GM10847 (cell line): ENCODE measurements around the gene EML6.

Experiments
- POLR2A ChIP-seq: IDR thresholded peaks from 2 replicates; pipeline ENCODE4 v1.6.1; 2011; ENCODE audit not compliant: insufficient read length; ENCODE audit errors: extremely low read depth

Gene EML6

DNA sequence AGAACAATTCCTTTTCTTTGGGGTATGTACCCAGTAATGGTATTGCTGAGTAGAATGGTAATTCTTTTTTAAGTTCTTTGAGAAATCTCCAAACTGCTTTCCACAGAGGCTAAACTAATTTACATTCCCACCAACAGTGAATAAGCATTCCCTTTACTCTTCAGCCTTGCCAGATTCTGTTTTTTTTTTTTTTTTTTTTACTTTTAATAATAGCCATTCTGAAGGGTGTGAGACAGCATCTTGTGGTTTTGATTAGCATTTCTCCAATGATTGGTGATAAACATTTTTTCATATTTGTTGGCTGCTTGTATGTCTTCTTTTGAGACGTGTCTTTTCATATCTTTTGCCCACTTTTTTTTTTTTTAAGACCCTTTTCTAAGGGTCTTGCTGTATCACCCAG lies 189.4 kb downstream of the EML6 start:
- TF ChIP-seq POLR2A: no peak

DNA sequence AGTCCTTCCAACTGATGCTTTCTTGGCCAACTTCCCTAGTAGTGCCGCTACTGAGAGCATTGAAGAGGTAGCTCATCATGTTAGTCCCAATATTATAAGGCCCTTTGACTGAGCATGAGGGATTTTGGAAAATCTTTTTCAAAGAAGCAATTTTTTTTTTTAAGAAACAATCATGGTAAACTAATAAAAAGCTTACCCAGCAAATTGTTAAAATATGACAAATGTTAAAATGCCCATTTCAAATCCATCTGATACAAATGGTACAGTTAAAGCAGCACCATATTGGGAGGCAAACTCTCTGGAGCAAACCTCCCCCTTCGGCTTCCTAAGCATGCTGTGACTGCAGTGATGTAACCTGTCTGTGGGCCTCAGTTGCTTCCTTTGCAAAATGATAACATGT lies 191.2 kb downstream of the EML6 start:
- no peak for TF ChIP-seq POLR2A

DNA sequence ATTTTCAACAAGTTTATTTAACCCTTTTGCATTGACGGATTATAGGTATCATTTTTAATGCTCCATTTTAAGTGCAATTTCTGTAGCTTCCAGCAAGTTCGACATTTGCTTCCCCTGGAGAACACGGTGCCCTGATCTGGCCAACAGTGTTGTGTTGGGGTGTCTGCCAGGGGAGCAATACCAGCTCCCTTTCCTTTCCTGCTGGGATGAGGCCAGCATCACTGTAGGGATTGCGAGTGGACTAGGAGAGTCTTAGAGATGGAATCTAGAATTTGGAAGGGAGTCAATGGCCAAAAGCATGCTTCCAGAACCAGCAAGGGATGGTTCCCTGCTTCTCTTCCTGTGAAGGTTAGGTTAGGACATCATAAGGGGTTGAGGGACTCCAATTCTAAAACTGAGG lies 191.6 kb downstream of the EML6 start:
- TF ChIP-seq POLR2A: no peak

DNA sequence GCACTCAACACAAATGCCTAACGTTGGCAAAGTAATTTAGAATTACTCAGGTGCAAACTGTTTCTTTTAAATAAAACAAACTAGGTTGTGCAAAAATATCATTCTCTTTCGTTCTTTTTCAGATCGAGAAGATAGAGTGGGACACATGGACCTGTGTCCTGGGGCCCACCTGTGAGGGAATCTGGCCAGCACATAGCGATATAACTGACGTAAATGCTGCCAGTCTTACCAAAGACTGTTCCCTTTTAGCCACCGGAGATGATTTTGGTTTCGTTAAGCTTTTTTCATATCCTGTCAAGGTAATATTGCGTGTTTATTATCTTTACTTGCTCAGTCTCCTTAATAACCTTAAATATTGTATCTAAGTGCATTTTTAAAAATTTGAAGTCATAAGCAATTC lies 193.2 kb downstream of the EML6 start:
- TF ChIP-seq POLR2A: no peak

DNA sequence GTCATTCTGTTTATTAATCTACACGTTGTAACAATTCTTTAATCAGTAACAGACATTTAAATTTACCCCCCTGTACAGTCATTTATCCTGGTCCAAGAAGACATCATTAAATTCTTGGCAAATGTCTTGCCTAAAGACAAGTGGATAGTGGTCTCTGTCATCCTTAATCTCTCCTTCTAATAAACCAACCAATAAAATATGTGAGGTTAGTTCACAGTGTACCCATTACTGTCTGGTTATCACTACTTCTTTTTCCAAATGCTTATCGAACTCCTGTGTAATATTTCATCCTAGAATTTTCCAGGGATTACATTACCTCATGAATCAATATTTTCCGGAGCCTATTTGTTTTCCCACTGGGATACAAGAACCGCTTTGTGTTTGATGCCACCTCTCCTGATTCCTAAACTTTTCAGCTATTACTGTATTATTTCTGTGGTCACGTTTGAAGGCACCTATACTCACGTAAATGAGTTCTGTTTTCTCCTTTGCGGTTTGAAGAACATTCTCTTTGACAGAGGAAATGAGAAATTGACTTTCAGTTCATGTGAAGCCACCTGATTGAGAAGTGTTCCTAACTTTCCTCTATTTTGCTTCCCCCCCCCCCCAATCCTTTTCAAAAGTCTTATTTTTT lies 195.3 kb downstream of the EML6 start:
- TF ChIP-seq POLR2A: no peak

DNA sequence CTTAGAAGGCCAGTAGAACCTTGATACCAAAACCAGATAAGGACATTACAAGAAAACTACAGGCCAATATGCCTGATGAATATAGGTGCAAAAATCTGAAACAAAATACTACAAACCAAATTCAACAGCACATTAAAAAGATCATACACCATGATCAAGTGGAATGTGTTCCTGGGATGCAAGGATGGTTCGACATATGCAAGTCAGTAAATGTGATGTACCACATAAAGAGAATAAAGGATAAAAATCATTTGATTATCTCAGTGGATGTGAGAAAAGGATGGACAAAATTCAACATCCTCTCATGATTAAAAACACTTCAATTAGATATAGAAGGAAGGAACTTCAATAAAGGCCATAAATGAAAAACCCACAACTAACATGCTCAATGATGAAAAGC lies 197.2 kb downstream of the EML6 start:
- TF ChIP-seq POLR2A: no peak

DNA sequence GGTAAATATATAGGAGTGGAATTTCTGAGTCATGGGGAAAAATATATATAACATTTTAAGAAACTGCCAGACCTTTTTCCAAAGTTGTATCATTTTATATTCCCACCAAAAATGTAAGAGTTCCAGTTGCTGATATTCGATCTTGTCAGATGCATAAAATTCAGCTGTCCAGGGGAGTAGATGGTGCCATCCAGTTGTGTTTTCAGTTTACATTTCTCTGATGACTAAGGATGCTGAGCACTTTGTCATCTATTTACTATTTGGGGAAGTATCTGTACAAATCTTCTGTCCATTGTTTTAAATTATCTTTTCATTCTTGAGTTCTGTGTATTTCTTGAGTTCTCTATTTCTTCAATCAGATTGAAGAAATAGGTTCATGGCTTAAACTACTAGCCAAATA lies 200.7 kb downstream of the EML6 start:
- no peak for TF ChIP-seq POLR2A

DNA sequence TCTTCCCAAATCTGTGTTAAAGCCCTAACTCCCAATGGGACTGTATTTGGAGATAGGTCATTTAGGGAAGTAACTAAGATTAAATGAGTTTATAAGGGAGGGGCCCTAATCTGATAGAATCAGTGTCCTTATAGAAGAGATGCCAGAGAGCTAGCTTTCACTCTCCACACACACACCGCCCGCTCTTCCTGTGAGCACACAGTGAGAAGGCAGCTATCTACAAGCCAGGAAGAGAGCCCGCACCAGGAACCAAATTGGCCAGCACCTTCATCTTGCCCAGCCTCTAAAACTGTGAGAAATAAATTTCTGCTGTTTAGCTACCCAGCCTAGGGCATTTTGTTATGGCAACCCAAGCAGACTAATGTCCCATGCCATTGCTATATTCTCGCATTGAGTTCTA lies 201.6 kb downstream of the EML6 start:
- no peak for TF ChIP-seq POLR2A

DNA sequence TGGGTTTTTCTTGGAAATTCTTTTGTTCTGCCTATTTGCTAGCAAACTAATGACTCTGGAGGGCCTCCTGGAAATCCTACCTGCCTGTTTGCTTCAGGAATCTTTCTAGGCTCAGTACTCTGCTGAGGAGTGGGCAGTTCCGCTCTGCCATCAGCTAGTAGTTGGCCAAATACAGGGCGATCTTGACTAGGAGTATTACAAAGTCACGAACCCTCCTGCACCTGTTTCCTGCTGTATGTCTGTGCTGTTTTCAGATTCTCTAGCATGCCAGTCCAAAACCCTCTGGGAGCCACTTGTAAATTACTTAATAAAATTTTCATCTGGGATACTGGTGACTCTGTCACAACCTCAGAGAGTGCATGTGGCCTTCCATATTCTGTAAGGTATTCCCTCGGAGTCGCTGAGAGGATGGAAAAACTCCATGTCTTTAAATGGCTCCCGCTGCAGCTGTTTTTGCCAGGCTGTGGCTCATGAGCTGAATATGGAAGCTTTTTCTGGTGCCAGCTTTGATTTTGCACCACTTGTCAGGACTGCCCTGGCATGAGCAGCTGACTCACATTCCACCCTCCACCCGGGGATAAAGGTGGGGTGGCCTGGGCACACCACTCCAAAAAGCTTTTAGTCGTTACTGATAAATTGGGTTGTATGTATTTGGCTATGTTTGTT lies 203.8 kb downstream of the EML6 start:
- no peak for TF ChIP-seq POLR2A

DNA sequence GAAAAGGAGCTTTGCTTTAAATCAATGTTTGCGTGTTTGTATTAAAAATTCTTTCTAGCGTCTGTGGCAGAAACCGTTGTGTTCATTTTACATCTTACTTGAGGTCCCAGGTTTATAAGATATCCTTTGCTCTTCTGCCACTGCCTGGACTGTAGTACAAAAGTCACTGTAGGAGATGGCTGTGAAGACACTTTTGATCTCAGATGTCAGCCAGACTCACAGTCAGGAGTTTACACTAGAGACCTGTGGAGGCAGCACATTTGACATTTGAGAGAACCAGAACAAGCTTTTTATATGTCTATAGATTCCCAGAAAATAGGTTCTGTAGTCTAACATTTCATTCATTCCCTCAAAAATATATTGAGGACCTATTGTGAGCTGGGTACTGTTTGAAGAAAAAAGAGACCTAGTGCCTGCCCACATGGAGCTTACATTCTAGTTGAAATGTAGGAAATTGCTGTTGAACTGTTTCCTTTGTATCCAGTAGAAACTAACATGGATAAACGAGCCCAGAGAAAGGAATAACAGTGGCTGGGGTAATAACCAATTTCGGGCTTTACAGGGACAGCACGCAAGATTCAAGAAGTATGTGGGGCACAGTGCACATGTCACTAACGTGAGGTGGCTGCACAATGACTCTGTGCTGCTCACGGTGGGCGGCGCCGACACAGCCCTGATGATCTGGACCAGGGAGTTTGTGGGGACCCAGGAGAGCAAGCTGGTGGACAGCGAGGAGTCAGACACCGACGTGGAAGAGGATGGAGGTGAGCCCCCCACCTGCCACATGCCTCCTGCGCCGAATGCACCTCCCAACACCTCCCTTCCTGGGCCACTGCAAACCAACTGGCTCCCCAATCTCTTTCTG lies 204.5 kb downstream of the EML6 start:
- no peak for TF ChIP-seq POLR2A

DNA sequence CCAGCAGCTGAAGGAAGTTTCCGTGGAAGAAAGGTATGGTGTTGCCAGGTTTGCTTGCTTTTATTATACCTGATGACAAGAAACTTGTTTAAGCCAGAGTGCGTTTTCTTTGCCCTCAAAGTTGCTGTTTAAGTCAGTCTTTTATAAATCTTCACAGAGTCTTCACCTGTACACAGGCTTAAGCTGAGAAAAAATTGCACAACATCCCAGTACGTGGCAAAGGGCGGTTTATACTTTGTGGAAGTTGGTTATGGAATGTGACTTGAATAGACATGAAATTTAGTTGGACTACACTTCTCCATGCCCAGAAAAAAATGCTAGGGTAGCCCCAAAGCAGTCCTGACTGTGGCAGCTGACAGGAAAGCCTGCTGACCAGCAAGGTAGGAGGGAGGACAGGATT lies 205.3 kb downstream of the EML6 start:
- no peak for TF ChIP-seq POLR2A

DNA sequence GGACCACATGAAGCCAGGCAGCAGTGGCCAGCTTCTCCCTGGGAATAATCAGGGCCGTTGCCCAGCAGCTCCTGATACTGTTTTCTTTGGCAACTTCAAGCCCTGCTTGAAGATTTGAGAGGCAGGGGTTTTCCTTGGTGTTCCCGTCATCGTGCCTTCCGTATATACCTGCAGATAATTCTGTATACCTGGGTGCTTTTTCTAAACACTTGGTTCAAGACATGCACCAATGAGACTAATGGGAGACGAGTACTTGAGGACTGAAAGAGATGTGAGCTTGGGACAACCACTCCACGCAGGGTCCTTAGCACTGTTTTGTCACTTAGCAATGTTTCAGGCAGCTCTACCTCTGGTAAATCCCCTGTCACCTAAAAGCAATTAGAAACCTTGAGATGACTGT lies 208.0 kb downstream of the EML6 start:
- no peak for TF ChIP-seq POLR2A

DNA sequence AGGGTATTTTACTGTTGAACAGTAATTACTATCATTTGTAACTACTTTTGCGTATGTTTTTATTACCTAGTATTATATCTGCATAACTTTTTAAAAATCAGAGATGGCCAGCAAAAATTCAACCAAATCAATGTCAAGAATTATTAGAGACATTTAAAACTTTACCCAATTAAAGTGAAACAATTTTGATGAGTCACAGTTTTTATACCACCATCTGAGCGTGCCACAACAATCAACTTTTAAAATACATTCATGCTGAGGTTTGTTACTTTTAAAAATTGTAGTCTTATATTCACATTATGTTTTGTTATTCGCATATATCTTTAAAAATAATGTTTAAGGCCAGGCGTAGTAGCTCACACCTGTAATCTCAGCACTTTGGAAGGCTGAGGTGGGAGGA lies 211.9 kb downstream of the EML6 start:
- no peak for TF ChIP-seq POLR2A

DNA sequence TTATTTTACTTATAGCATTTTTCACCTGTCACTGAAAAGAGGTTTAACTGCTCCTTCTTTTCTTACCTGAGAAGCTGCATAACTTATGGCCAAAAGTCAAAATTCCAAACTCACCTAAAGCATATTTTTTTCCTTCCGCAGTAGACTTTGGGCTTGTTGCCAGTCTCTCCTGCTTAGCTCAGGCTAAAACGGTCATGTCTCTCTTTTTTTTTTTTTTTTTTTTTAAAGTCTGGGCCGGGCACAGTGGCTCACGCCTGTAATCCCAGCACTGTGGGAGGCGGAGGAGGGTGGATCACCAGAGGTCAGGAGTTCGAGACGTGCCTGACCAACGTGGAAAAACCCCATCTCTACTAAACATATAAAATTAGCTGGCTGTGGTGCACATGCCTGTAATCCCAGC lies 213.3 kb downstream of the EML6 start:
- TF ChIP-seq POLR2A: no peak

DNA sequence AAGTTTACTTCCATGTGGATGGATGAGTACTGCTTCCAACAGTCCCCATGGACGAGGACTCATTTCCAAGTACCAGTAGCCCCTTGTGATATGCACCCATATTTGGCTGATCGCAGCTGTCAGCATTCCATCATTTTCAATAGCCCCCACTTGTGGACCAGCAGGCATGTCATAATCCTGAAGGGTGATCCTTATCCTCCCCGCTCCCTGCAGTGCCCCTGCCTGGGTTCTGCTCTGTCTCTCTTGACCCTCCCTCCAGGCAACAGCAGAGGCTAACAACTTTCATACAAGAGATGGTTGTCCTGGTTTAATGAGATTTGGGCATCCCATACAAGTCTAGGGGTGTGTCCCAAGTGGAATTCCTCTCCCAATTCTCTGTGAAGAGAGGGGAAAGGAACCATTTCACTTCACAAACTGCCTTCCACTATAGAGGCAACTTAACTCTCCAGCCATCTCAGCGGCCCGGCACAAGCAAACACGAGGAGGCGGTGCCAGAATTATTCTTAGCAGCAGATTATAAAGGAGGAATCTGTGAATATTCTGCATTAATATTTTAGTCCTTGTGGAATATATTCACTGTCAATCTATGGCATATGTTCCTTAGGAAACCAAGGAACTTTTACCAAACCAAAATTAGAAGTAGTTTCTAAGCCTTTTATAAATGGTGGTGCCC lies 216.1 kb downstream of the EML6 start:
- TF ChIP-seq POLR2A: no peak

DNA sequence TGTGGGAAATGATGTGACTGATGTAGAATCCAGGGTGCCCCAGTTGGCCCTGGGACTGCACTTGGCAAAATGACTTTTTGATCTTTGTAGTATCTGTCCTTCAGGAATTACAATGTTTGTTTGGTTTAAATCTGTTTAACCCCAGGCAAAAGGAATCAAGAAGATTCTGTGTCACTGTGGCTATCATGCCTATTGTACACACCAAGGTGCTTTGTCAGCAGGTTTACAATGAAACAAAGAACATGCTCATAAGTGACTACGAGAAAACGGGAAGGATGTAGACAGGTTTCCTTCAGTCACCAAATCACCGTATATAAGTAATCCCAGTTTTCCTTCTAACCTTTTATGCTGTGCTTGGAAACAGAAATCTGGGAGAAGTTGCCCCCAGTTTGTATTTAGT lies 217.3 kb downstream of the EML6 start:
- no peak for TF ChIP-seq POLR2A
